GM12864 (cell line): ENCODE measurements around the gene PID1.

Source experiments
- DNase-seq: peaks from one replicate; pipeline ENCODE4 v3.0.0-alpha.2; 2011; ENCODE audit warnings: low read depth
- H3K4me3 ChIP-seq: 2 replicates; pipeline ENCODE4 v1.5.1; 2011; ENCODE audit warnings: mild to moderate bottlenecking, low read depth, low read length, control low read depth
- TF ChIP-seq, protein P1 (sequence below): IDR thresholded peaks from 2 replicates; pipeline ENCODE4 v1.5.1; 2011; ENCODE audit warnings: low read depth, mild to moderate bottlenecking, moderate library complexity, low read length, control low read depth, inconsistent platforms; ENCODE audit errors: missing control alignments

The PID1 gene

DNA sequence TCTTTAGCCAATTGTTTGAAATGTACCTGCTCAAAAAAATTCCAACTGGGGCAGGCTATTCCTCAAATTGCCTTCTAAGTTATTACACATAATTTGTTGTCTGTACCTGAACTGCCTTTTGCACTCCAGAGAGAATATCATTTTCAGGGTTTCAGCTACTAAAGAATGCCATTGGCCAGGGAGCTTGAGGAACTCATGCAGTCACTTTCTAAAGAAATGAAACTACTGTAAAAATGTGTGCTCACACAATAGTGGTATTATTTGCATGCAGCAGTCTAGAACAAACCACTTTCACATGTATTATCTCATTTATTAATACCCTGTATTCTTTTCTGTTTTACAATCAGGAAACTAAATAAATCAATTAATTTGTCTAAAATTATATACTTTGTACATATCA, 152.2 kb downstream of the PID1 start:
- DNase-seq, result no peak
- TF ChIP-seq, protein P1, sequence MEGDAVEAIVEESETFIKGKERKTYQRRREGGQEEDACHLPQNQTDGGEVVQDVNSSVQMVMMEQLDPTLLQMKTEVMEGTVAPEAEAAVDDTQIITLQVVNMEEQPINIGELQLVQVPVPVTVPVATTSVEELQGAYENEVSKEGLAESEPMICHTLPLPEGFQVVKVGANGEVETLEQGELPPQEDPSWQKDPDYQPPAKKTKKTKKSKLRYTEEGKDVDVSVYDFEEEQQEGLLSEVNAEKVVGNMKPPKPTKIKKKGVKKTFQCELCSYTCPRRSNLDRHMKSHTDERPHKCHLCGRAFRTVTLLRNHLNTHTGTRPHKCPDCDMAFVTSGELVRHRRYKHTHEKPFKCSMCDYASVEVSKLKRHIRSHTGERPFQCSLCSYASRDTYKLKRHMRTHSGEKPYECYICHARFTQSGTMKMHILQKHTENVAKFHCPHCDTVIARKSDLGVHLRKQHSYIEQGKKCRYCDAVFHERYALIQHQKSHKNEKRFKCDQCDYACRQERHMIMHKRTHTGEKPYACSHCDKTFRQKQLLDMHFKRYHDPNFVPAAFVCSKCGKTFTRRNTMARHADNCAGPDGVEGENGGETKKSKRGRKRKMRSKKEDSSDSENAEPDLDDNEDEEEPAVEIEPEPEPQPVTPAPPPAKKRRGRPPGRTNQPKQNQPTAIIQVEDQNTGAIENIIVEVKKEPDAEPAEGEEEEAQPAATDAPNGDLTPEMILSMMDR, result no peak
- H3K4me3 ChIP-seq, result no peak overlapping the region

DNA sequence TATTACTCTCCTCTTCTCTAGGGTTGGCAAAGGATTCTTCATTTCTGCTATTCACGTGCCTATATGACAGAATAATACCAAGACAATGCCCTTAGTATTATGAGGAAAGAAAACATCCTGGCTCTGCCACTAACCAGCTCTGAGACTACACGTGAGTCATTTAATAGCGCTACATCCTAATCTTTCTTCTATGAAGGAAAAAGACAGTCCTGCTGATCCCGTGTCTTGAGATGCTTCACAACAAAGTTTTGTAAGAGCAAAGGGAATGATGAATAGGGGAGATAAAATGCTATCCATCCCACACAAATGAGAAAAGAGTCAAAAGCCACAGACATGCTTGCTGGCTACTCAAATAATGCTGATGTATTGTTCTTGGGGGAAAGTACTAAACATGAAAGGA, 152.8 kb downstream of the PID1 start:
- no peak for DNase-seq
- TF ChIP-seq, protein P1, result no peak
- H3K4me3 ChIP-seq, result no peak overlapping the region

GRCh38 chr2:229111744-229112143, 159.3 kb downstream of the PID1 start:
- DNase-seq, result no peak
- H3K4me3 ChIP-seq, result no peak overlapping the region
- TF ChIP-seq, protein P1, result no peak

- DNase-seq, result no peak
- TF ChIP-seq, protein P1, result no peak
- H3K4me3 ChIP-seq, result no peak overlapping the region
Measured at GRCh38 chr2:229109195-229109594, 161.9 kb downstream of the PID1 start.

DNA sequence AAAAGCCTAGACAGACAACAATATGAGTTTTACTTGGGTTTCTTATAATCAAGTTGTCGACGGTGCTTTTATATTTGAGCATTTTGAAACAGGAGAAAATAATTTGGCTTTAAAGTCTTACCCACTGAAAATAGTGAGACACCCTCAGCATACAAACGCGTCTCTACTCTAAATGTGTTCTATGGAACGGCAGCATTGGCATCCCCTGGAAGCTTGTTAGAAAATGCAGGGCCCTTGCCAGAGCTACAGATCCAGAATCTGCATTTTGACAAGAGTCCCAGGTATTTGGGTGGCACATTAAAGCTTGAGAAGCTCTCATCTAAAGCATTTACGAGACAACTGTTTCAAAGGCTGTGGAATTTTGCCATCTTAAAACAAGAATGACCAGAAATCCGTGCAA, 163.5 kb downstream of the PID1 start:
- H3K4me3 ChIP-seq, result no peak overlapping the region
- DNase-seq, result no peak
- TF ChIP-seq, protein P1, result no peak

DNA sequence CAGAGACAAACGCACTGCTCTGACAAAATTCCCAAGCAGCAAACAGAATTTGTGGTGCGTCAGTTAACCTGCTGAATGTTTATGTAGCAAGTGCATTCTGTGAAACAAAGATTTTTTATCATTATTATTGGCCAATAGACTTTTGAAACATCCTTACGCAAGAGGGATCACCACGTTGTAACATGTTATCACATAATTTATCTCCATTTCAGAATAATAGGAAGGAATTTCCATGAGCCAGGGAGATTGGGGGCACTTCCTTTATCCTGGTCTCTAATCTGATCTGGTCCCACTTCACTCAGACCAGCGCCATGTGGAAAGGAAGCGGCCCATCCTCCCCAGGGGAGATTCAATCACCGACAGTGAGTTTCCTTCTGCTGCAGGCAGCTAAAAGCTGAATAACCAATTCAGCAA, 166.1 kb downstream of the PID1 start:
- no peak overlapping the region for H3K4me3 ChIP-seq
- DNase-seq, result no peak
- TF ChIP-seq, protein P1, result no peak

DNA sequence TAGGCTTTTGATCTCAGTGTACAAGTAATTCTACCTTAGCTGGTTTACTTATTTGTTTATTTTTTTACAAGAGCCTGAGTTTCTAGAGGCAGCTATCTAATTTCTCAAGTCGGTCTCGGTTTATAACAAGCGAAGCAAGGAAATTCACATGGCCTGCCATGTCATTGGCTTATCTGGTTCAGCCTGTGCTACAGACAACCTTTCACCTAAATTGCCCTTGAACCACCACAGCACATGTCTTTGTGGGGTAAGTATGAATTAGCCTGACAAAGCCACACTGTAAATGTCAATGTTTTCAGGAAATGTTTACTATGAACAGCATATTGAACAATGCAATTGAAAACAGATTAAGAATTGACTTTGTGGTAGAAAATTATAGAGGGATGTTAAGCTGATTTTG, 167.1 kb downstream of the PID1 start:
- H3K4me3 ChIP-seq, result no peak overlapping the region
- TF ChIP-seq, protein P1, result no peak
- DNase-seq, result no peak
